Suprapubic skin (tissue), 3 donors: ENCODE results near the gene ANAPC10.

ENCODE experiments used
- CTCF ChIP-seq, 2 donors: fragments of 200-600 bp in 1 of 2; fragments of 450-650 bp in 1 of 2; sonication (generic) in 1 of 2; IDR thresholded peaks; one replicate each; pipeline ENCODE4 v1.5.1; 2016 to 2019; ENCODE audit warnings: antibody characterized with exemption in 2 of 2, mild to moderate bottlenecking in 1 of 2, moderate library complexity in 1 of 2
- POLR2A ChIP-seq, 2 donors: fragments of 450-650 bp; IDR thresholded peaks; one replicate each; pipeline ENCODE4 v1.6.1; 2017; ENCODE audit warnings: antibody characterized with exemption in 2 of 2, mild to moderate bottlenecking in 2 of 2, moderate library complexity in 2 of 2

- TF ChIP-seq POLR2A (IDR thresholded peaks at IDR 0.05): no peak
- TF ChIP-seq CTCF (IDR thresholded peaks at IDR 0.05): no peak
Measured at GRCh38 chr4:145083891-145084605, 13.9 kb downstream of the ANAPC10 start.
